Spleen (tissue), 7 donors: ENCODE results near the gene TMOD2.

ENCODE experiments used
- POLR2A ChIP-seq, 3 donors: fragments of 450-650 bp; IDR thresholded peaks; one replicate each; pipeline ENCODE4 v1.5.1; 2017; ENCODE audit warnings: antibody characterized with exemption in 3 of 3, mild to moderate bottlenecking in 1 of 3
- TF ChIP-seq, protein P1 (sequence below), 11 experiments: fragments of 200-600 bp in 7 of 11; fragments of 450-650 bp in 4 of 11; sonication (generic) in 4 of 11; IDR thresholded peaks in 8 of 11; conservative IDR thresholded peaks in 3 of 11; 1 replicate in 7 of 11; 2 replicates in 4 of 11; pipeline versions ENCODE4 v1.4.0 to v1.8.0; 2016 to 2021; ENCODE audit warnings: antibody characterized with exemption in 11 of 11, inconsistent platforms in 4 of 11, mild to moderate bottlenecking in 1 of 11
- donor health status: DM: no; HTN: no; CAD: no; lungs with moderate emphysema.
- donor health status: DM: no; HTN: no; CAD: no.
- donor health status: DM: no; HTN: no; CAD: no.

DNA sequence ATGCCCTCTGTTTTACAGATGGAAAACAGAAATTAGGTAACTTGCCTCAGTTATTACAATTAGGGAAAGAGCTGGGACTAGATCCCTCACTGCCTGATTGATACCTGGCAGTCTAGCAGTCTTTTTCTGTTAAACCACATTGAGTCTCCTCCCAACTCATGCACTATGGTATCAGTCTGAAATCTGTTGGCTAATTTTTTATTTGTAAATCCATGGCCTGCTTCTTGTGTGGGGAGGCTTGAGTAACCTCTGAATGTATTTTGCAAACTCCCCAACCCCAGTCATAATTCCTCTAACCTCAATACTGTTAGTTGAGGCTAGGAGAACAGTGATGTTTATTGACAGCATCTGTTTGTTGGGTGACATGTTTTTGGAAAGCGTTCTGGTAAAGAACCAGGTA is 113.9 kb downstream of the TMOD2 start:
- TF ChIP-seq, protein P1, sequence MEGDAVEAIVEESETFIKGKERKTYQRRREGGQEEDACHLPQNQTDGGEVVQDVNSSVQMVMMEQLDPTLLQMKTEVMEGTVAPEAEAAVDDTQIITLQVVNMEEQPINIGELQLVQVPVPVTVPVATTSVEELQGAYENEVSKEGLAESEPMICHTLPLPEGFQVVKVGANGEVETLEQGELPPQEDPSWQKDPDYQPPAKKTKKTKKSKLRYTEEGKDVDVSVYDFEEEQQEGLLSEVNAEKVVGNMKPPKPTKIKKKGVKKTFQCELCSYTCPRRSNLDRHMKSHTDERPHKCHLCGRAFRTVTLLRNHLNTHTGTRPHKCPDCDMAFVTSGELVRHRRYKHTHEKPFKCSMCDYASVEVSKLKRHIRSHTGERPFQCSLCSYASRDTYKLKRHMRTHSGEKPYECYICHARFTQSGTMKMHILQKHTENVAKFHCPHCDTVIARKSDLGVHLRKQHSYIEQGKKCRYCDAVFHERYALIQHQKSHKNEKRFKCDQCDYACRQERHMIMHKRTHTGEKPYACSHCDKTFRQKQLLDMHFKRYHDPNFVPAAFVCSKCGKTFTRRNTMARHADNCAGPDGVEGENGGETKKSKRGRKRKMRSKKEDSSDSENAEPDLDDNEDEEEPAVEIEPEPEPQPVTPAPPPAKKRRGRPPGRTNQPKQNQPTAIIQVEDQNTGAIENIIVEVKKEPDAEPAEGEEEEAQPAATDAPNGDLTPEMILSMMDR (IDR thresholded peaks at IDR 0.05 in 8 of 11, conservative IDR thresholded peaks at IDR 0.05 in 3 of 11) = no peak
- no peak for TF ChIP-seq POLR2A (IDR thresholded peaks at IDR 0.05)
